HFFc6 (cell line): ENCODE measurements around the gene ALAS1. TPM values are rescaled to one million over a fixed set of nuclear protein-coding genes. Genes with fewer than 3 reads are reported as not detected.

Source experiments
- DNase-seq: peaks from one replicate; pipeline ENCODE4 v3.0.0-alpha.2; 2018
- H3K27ac Mint-ChIP-seq: 2 replicates; pipeline ENCODE4 v1.8.0; 2020; ENCODE audit warnings: mild to moderate bottlenecking, mixed read lengths
- H3K27me3 Mint-ChIP-seq: 2 replicates; pipeline ENCODE4 v1.8.0; 2021; ENCODE audit warnings: mild to moderate bottlenecking, moderate library complexity, mixed read lengths; ENCODE audit not compliant: insufficient read depth
- H3K36me3 Mint-ChIP-seq: 2 replicates; pipeline ENCODE4 v1.8.0; 2021; ENCODE audit warnings: low read depth, mixed read lengths
- H3K4me1 Mint-ChIP-seq: 2 replicates; pipeline ENCODE4 v1.8.0; 2020; ENCODE audit warnings: low read depth, mixed read lengths
- H3K4me3 Mint-ChIP-seq: 2 replicates; pipeline ENCODE4 v1.8.0; 2020; ENCODE audit warnings: mild to moderate bottlenecking, moderate library complexity, mixed read lengths
- H3K9me3 Mint-ChIP-seq: 2 replicates; pipeline ENCODE4 v1.8.0; 2020; ENCODE audit warnings: mild to moderate bottlenecking, mixed read lengths
- total RNA-seq, 6 experiments: library from RNA; stranded (reverse); fragmentation: NEBNext Ultra II Directional; extraction: Animal tissue kit (Norgen Biotek cat#: 25700); gene quantifications; 2 replicates in 1 of 6; 3 replicates in 5 of 6; pipeline ENCODE4 v1.2.3, GENCODE V29; 2021
- TF ChIP-seq, protein P1 (sequence below): fragments of 200-600 bp; sonication (generic); IDR thresholded peaks from 2 replicates; pipeline ENCODE4 v1.5.0; 2021; ENCODE audit warnings: antibody characterized with exemption, mild to moderate bottlenecking

Gene ALAS1
- total RNA-seq, 6 experiments from 2014 or later: 31.5 to 39.1 (median 35.1) TPM

DNA sequence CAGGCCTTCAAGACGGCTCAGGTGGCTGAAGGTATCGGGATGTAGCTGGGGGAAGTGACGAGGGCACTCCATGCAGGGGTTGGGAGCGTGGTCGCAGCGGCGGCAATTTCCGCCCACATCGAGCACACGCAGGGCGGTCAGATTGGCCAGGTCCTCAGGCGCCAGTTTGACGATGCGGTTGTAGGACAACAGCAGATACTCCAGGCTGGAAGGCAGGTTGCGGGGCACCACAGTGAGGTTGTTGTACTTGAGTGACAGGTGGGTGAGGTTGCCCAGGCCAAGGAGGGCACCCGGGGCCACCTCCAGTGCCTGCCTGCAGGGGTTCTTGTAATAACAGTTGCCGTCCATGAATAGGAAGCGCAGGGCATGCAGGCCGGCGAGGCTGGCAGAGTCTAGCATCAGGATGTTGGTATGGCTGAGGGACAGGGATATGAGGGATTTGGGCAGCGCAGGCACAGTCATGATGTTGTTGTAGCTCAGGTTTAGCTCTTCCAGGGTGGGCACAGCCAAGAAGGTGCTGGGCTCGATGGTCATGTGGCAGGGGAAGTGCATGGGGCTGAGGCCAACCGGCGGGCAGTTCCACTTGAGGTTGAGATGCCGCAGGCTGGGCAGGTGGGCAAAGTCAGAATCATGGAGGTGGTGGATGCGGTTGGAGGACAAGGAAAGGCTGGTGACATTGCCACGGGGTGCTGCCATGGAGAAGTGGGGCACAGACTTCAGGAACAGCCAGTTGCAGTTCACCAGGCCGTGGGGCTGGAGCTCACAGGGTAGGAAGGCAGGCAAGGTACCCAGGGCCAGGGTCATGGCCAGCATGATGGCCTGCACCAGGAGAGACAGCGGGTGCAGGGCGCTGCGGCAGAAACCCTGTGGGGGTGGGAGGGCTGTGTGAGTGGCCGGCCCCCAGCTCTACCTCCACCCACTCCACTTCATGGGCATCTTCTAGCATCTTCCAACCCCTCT is 25.8 kb downstream of the ALAS1 start:
- DNase-seq: no peak
- Mint-ChIP-seq H3K4me3 (no peak overlapping the region), H3K36me3 (no peaks in the 10 kb centered on the region), H3K27ac (no peak overlapping the region), H3K4me1 (no peaks in the 10 kb centered on the region), H3K9me3 (no peaks in the 10 kb centered on the region), H3K27me3 (peaks cover 4% of the 10 kb centered on the region)
- TF ChIP-seq, protein P1, sequence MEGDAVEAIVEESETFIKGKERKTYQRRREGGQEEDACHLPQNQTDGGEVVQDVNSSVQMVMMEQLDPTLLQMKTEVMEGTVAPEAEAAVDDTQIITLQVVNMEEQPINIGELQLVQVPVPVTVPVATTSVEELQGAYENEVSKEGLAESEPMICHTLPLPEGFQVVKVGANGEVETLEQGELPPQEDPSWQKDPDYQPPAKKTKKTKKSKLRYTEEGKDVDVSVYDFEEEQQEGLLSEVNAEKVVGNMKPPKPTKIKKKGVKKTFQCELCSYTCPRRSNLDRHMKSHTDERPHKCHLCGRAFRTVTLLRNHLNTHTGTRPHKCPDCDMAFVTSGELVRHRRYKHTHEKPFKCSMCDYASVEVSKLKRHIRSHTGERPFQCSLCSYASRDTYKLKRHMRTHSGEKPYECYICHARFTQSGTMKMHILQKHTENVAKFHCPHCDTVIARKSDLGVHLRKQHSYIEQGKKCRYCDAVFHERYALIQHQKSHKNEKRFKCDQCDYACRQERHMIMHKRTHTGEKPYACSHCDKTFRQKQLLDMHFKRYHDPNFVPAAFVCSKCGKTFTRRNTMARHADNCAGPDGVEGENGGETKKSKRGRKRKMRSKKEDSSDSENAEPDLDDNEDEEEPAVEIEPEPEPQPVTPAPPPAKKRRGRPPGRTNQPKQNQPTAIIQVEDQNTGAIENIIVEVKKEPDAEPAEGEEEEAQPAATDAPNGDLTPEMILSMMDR: no peak

DNA sequence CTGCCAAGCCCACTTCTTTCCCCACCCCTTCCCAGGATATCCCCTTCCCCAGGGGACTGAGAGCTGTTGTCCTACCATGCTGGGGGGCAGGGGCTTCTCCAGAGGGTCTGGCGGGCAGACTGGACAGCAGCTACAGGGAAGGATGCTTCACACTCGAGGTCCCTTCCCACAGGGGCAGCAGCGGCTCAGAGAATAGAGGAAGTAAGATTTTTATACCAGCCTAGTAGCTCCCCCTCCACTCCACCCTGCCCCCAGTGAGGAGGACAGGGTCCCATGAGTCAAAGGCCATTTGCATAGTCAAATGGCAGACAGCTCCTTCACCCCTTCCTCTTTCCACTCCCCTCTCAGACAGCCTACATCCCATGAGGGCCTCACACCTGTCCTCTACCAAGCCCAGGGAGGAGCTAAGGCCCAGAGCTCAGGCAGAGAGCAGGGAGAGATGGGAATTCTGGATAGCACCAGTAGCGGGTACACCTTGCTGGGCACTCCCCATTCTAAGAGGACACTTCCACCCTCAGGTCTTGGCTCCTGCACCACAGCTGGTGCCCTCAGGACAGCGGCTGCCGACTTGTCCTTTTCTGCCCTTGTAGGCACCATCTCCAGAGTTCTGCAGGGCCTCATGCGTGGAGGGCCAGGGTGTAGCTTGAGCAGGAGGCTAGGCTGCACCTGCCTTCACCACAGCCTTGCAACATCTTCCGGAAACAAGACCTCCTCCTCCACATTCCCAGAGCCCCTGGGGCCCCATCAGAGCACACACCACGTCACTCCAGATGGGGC is 27.7 kb downstream of the ALAS1 start, which contains the start of gene TLR9:
Gene TLR9, minus strand, starts transcription at position 194 of the 777 bp plus-strand sequence. Its CDS starts 116 bp downstream, at position 78.
- H3K36me3 Mint-ChIP-seq: peaks cover 5% of the 10 kb centered on the region; the same call in 1 of the 2 replicates
- no peaks in the 10 kb centered on the region for H3K4me1 Mint-ChIP-seq
- no peak within 1 kb of the TSS for H3K27ac Mint-ChIP-seq
- DNase-seq: no peak
- TF ChIP-seq, protein P1: no peak
- peaks cover 4% of the 10 kb centered on the region for H3K27me3 Mint-ChIP-seq
- H3K9me3 Mint-ChIP-seq: no peaks in the 10 kb centered on the region
- no peak within 1 kb of the TSS for H3K4me3 Mint-ChIP-seq

DNA sequence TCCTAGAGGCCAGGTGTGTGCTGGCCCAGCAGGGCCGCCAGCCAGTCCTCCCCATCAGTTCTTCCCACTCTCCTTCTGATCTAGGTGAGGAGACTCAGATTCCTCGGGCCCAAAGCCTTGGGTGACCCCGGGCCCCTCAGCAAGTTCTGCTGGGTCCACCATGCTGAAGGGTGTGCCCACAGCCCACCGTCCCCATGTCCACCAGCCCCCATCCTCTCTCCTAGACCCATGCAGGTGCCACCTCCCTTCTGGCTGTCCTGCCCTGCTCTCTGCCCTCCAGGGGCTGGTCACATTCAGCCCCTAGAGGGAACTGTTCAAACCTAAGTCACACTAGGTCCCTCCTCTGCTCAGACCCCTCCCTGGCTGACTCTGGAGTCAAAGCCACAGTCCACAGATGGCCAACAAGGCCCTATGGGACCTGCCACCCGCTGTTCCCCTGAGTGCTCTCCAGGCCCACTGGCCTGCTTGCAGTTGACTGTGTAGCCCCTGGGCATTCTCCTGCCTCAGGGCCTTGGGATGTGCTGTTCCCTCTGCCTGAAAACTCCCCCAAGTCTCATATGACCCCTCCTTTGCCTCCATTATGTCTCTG is 28.4 kb downstream of the ALAS1 start:
- Mint-ChIP-seq H3K27me3 (peaks cover 4% of the 10 kb centered on the region), H3K4me3 (no peak overlapping the region), H3K4me1 (no peaks in the 10 kb centered on the region), H3K27ac (no peak overlapping the region), H3K36me3 (peaks cover 6% of the 10 kb centered on the region; the same call in 1 of the 2 replicates), H3K9me3 (no peaks in the 10 kb centered on the region)
- TF ChIP-seq, protein P1: no peak
- DNase-seq: no peak

DNA sequence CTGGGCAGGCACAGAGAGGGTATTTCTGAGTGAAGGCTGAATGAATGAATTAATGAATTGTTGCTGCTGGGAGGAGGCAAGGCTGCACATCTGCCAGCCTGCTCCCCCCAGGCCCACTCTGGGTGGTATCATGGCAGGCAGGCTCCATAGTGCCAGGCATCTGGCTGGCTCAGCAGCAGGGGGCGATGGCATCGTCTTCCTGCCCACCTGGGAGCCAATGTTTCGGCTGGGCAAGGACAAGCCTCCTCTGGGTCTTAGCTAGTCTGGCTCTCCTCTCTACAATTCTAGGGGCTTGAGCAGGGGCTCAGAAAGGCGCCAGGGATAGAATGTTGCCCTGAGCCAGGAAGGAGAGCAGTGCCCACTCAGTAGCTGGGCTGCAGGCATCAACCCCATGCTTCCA is 29.2 kb downstream of the ALAS1 start:
- H3K36me3 Mint-ChIP-seq: peaks cover 6% of the 10 kb centered on the region; the same call in 1 of the 2 replicates
- no peak overlapping the region for H3K4me3 Mint-ChIP-seq
- H3K27ac Mint-ChIP-seq: no peak overlapping the region
- TF ChIP-seq, protein P1: 0 out of 2 replicates have a peak, but pooled peaks have one; percentile 18
- DNase-seq: no peak
- H3K9me3 Mint-ChIP-seq: no peaks in the 10 kb centered on the region
- no peaks in the 10 kb centered on the region for H3K4me1 Mint-ChIP-seq
- H3K27me3 Mint-ChIP-seq: peaks cover 4% of the 10 kb centered on the region

DNA sequence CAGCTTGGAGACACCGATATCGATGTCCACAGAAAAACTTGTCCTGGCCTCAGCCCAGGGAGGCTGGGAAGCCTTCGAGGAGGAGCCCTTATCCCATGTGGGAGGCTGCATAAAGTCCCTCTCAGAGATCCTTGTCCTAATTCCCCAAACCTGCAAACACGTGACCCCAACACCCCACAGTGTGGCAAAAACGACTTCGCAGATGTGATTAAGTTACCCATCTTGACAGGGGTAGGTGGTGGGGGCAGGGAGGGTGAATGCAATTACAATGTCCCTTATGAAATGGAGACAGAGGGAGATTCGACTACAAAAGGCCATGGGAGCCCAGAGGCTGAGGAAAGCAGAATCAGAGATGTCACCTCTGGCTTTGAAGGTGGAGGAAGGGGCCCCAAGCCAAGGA is 29.8 kb downstream of the ALAS1 start:
- Mint-ChIP-seq H3K36me3 (peaks cover 6% of the 10 kb centered on the region; the same call in 1 of the 2 replicates), H3K27ac (no peak overlapping the region), H3K4me3 (no peak overlapping the region), H3K4me1 (no peaks in the 10 kb centered on the region), H3K27me3 (peaks cover 4% of the 10 kb centered on the region), H3K9me3 (no peaks in the 10 kb centered on the region)
- TF ChIP-seq, protein P1: no peak
- no peak for DNase-seq
